ENCODE data around the gene DTHD1. TPM values are rescaled to one million over a fixed set of nuclear protein-coding genes. Genes with fewer than 3 reads are reported as not detected.

Gene DTHD1
- total and polyA plus RNA-seq, 4 donors: 0.06 to 0.42 (median 0.07) TPM; not detected in 1

GRCh38 chr4:36278789-36279188 is 2.6 kb upstream of the DTHD1 start:
- Histone ChIP-seq H3K9ac (ENCODE audit: low read depth in 1 of 2, low read length in 2 of 2) (no peak overlapping the region), H3K27me3 (ENCODE audit: control insufficient read depth in 4 of 4, insufficient read depth in 4 of 4, low read length in 3 of 4) (no peaks in the 10 kb centered on the region), H3K4me1 (ENCODE audit: control insufficient read depth in 4 of 4, insufficient read depth in 4 of 4, low read length in 3 of 4) (no peaks in the 10 kb centered on the region), H3K36me3 (ENCODE audit: control insufficient read depth in 4 of 4, insufficient read depth in 3 of 4, low read depth in 1 of 4, low read length in 3 of 4) (no peaks in the 10 kb centered on the region), H3K27ac (ENCODE audit: low read depth in 1 of 2, low read length in 2 of 2) (no peak overlapping the region), H3K4me3 (ENCODE audit: low read depth in 1 of 3, low read length in 3 of 3) (no peak overlapping the region), H3K9me3 (ENCODE audit: control insufficient read depth in 4 of 4, low read length in 3 of 4) (no peaks in the 10 kb centered on the region)
- no peak for DNase-seq (ENCODE audit: low spot score)
- WGBS: 85% methylated on average over 2 of the region's 2 CpGs
- TF ChIP-seq CTCF (IDR thresholded peaks at IDR 0.05; ENCODE audit: low read depth, low read length, missing input control) (no peak), FOXA2 (IDR thresholded peaks at IDR 0.05) (no peak), REST (IDR thresholded peaks at IDR 0.05) (no peak), GABPA (IDR thresholded peaks at IDR 0.05 in 1 of 2, conservative IDR thresholded peaks at IDR 0.05 in 1 of 2) (no peak), NR2F2 (IDR thresholded peaks at IDR 0.05) (no peak), ATF3 (IDR thresholded peaks at IDR 0.05) (no peak), FOXA1 (IDR thresholded peaks at IDR 0.05) (no peak), HNF4G (IDR thresholded peaks at IDR 0.05) (no peak), HNF4A (conservative IDR thresholded peaks at IDR 0.05) (no peak), TAF1 (conservative IDR thresholded peaks at IDR 0.05) (no peak), RAD21 (IDR thresholded peaks at IDR 0.05) (no peak), EGR1 (IDR thresholded peaks at IDR 0.05; ENCODE audit: low read depth in 2 of 2) (no peak), ZBTB33 (IDR thresholded peaks at IDR 0.05) (no peak), JUND (IDR thresholded peaks at IDR 0.05) (no peak)

GRCh38 chr4:36280555-36280954 is 861 bp upstream of the DTHD1 start:
- Histone ChIP-seq H3K9me3 (ENCODE audit: control insufficient read depth in 4 of 4, low read length in 3 of 4) (no peaks in the 10 kb centered on the region), H3K4me1 (ENCODE audit: control insufficient read depth in 4 of 4, insufficient read depth in 4 of 4, low read length in 3 of 4) (no peaks in the 10 kb centered on the region), H3K27me3 (ENCODE audit: control insufficient read depth in 4 of 4, insufficient read depth in 4 of 4, low read length in 3 of 4) (no peaks in the 10 kb centered on the region), H3K27ac (ENCODE audit: low read depth in 1 of 2, low read length in 2 of 2) (no peak overlapping the region), H3K9ac (ENCODE audit: low read depth in 1 of 2, low read length in 2 of 2) (no peak overlapping the region), H3K36me3 (ENCODE audit: control insufficient read depth in 4 of 4, insufficient read depth in 3 of 4, low read depth in 1 of 4, low read length in 3 of 4) (no peaks in the 10 kb centered on the region), H3K4me3 (ENCODE audit: low read depth in 1 of 3, low read length in 3 of 3) (no peak overlapping the region)
- TF ChIP-seq EGR1 (IDR thresholded peaks at IDR 0.05; ENCODE audit: low read depth in 2 of 2) (no peak), JUND (IDR thresholded peaks at IDR 0.05) (no peak), ATF3 (IDR thresholded peaks at IDR 0.05) (no peak), YY1 (IDR thresholded peaks at IDR 0.05) (no peak), CTCF (IDR thresholded peaks at IDR 0.05; ENCODE audit: low read depth, low read length, missing input control) (no peak)
- WGBS: 64% methylated on average over 4 of the region's 4 CpGs
- no peak for DNase-seq (ENCODE audit: low spot score)

Data from liver (tissue), 9 donors.